HG02970 (cell line): ENCODE results near the gene DOCK10.

Experiments
- ATAC-seq: cut with Tn5 transposase; IDR thresholded peaks from one replicate; pipeline ENCODE4 v1.9.1; 2021; ENCODE audit warnings: mild to moderate bottlenecking, moderate library complexity, moderate number of reproducible peaks; ENCODE audit not compliant: unreplicated experiment, low FRiP score

Gene DOCK10

DNA sequence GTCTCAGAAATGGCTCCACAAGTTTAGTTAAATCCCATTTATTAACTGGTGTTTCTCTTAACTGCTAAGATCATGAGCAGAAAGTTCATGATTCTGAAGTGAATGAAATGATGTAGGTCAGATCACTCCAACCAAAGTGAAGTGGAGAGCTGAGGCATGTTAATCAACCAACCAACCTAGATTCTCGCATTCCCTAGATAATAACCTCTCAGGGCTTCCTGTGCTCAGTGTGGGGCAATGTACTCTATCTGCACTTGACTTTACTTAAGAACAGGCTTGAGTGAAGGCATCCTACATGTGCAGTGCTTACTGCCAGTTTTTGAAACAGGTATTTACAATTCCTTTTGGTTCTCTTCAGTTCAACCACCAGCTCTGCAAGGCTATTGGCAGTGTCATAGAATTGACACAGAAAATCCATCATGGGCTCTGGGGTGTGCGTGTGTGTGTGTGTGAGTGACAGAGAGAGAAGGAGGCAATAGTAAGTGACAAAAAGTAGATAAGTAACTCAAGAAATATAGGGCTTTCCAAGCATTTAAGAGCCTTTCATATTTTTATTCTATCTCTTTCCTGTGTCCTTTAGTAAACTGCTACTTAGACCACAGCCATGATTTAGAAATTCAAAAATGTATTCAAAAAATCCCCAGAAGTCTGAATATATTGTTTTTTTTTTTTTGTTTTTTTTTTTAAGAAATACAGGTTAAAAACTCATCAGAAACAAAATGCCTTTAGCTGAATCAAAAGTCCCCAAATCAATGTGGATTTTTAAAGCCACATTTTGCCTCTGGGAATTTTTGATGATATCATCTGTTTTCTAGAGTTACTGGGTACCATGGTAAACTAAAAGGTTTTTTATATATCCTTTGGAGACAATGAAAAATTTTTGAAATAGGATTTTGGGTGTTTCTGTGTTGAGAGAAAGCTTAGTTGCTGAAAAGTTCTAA lies 28.6 kb downstream of the DOCK10 start:
- no peak for ATAC-seq

DNA sequence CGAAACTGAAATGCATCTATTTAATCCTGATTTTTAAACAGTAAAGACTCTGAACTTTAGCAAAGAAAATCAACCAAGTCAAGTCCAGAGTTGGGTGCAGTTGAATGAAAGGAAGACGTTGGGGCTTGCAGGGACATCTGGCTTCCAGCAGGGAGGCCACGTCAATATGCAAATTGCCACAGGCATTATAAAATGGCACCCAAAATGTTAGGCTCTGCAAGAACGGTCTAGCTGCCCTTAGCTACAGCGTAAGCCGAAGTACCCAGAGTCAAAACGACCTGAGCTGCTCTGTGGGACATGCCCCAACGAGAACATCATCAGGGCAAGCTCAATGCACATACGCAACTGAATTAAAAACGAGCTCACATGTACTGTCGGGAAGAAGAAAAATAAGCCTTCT lies 30.7 kb downstream of the DOCK10 start:
- no peak for ATAC-seq

DNA sequence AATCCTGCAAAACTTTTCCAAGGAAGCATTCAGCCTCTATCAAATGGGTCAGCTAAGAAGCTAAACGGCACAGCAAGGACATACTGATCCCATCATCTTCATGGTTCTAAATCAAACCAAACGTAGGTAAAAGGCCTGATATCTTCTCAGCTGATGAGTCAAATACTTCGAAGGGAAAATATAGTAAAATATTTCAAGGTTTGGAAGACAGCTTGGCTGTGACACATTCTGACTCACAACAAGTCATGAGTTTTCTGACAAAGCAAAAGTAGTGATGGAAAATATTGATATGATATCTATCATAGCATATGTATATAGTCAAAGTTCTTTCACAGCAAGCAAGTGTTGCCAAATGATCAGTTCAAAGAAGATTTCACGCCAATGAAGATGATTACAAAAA lies 31.5 kb downstream of the DOCK10 start:
- no peak for ATAC-seq

- no peak for ATAC-seq
Observed at GRCh38 chr2:225009768-225010167, 32.5 kb downstream of the DOCK10 start.

DNA sequence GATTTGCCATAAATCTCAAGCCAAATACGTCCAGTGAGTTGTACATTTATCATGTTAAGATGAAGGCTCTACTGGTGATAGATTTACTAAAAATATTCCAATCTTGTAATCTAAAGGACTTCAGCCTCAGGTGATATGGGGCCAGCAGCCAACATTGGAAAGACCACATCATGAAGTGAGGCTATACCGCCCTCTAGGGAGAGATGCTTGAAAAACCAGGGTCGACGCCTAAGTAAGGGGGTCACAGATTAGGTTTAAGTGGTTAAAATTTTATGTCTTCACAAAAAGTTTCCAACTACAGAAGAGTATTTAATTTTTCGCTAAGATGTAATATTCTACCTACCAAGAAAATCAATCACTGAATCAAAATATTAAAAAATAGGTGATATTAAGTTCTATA lies 33.3 kb downstream of the DOCK10 start:
- no peak for ATAC-seq

DNA sequence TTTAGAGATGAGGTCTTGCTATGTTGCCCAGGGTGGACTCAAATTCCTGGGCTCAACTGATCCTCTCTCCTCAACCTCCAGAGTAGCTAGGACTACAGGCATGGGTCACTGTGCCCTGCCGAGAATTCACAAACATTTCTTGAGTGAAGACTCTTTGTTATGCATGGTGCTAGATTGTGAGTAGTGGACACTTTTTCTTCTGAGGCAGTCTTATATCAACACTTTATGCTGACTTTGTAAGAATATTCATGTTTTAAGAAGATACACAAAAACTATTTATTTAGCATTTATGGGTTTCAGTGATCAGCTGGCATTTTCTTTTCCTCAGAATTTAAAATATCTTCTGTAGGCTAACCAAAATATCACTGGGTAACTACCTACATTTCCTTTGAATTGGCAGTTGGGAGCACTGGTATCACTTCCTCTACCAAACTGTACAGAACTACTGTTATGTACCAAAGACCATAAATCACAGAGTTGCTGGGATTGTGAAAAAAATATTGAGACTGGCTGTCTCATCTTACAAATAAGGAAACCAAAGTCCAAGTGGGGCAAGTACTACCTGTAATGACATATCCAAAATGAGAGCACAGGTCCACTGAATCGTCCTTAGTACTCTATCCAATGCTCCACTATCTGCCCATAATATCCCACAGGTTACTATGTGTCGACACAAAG lies 34.0 kb downstream of the DOCK10 start:
- no peak for ATAC-seq

GRCh38 chr2:225006730-225007129 lies 35.5 kb downstream of the DOCK10 start:
- ATAC-seq, result no peak

- ATAC-seq, result no peak
Observed at GRCh38 chr2:225004597-225004996, 37.7 kb downstream of the DOCK10 start.

DNA sequence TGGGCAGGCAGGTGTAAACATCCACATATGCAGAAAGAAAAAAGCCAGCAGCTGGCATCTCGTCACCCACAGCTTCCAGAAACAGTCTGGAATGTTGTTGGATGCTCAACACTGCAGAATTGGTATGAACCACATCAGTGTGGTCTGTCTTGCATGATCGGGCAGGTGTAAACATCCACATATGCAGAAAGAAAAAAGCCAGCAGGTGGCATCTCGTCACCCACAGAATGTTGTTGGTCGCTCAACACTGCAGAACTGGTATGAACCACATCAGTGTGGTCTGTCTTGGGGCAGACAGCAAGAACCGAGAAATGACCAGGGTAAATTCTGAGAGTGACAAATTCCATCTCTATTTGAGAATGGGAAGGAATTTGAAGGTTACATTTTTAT lies 39.6 kb downstream of the DOCK10 start:
- ATAC-seq, result peak; percentile 88

- ATAC-seq, result peak; percentile 56
Observed at GRCh38 chr2:225002039-225002655, 40.1 kb downstream of the DOCK10 start.

DNA sequence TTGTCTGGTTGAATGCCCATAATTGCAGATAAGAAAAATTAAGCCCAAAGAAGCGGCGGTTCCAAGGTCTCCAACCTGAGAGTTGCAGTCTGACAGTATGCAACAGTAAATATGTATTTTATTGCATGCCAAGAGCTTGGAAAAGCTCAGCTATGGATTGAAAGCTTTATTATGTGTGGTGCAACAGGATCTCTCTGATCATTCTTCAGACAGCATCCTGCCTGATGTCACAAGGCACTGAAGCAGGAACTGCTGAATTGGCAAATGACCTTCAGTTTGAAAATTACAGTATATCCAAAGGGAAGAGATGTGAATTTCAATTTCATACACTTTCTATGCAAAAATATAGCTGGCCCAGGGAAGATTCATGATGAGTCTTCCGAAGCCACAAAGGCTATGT lies 42.5 kb downstream of the DOCK10 start:
- no peak for ATAC-seq

- ATAC-seq, result no peak
Observed at GRCh38 chr2:224999321-224999720, 42.9 kb downstream of the DOCK10 start.

DNA sequence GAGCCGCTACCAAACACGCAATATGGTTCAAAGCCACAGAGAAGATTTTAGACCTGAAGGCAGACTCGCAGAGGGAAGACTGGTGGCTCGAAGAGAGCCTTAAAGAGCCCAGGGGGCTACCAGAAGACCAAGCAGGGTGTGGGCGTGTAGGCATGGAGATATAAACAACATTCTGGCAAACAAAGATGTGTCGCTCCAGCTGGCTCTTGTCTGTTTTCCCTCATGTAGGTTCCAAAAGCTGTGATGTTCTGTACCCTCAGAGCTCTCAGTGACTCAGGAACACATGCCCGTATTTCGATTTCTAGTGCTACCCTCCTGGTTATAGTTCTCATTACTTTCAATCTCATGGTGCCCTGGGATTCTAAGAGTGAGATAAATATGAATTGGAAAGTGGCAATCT lies 44.5 kb downstream of the DOCK10 start:
- no peak for ATAC-seq

- ATAC-seq, result no peak
Observed at GRCh38 chr2:224995419-224995818, 46.8 kb downstream of the DOCK10 start.

DNA sequence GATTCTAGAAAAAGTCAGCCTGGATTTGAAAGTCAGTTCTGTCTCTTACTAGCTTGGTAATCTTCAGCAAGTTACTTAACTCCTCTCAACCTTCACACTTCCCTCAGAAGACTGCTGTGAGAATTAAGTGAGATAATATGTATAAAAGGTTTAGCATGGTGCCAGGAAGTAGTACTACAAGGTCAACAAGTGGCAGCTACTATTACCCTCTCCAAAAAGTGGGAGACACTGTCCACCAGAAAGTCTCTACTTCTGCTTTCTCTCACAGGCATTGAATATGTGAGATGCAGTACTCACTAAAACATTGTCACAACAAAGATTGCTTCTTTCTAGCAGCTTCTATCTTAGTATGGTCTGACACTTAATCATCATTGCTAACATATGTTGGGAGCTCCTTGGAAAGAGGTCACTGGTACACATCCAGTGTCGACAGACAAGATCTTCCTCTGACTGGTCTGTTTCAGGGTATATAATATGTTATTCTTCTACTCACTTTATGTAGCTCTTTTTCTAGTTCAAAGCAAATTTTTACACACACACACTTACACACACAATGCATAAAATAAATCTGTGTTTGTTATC lies 47.9 kb downstream of the DOCK10 start:
- ATAC-seq, result no peak

DNA sequence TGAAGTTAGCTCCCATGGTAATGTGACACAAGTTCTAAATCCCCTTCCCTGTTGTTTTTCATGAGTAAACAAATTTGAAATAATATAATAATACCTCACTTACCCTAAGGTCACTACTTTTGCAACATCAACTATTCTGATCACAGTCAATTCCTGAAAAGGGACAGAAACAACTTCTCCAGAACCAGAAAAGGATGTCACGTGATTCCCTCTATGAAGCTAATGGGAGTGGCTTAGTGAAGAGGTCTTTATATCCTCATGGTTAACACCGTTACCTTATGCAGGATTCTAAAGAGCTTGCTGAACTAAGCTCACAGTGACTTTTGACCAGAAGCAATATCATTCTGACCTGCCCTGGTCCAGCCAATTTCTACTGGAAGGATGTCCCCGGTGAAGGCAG lies 51.6 kb downstream of the DOCK10 start:
- no peak for ATAC-seq

DNA sequence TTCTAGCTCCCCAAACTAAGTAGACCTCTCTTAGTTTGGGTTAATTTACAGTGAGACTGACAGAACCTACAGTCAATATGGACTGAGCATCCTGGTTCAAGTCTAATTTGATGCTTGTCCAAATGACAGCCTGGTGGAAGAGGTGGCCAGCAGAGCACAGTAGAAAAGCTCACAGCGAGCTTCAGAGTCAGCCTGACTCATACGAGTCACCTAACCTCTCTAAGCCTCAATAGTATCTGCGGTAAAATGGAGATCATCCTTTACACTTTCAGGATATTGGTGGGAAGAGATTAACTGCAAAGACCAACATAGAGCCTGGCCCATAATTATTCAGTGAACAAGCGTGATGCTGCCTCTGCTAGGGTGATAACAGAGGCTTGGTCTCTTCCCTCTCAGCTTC lies 54.5 kb downstream of the DOCK10 start:
- ATAC-seq, result no peak

- no peak for ATAC-seq
Observed at GRCh38 chr2:224986477-224986876, 55.8 kb downstream of the DOCK10 start.

DNA sequence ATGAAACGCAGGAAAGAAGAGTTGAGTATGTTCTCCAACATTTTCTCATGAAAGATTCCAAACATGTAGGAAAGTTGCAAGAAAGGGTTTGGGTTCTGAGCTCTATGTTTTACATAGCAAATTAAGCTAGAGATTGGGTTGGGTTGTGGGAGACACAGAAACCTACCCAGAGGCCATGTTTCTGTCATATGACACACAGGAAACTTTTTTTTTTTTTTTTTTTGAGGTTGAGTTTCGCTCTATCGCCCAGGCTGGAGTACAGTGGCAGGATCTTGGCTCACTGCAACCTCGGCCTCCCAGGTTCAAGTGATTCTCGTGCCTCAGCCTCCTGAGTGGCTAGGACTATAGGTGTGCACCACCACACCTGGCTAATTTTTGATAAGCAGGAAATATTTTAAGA lies 57.6 kb downstream of the DOCK10 start:
- no peak for ATAC-seq

DNA sequence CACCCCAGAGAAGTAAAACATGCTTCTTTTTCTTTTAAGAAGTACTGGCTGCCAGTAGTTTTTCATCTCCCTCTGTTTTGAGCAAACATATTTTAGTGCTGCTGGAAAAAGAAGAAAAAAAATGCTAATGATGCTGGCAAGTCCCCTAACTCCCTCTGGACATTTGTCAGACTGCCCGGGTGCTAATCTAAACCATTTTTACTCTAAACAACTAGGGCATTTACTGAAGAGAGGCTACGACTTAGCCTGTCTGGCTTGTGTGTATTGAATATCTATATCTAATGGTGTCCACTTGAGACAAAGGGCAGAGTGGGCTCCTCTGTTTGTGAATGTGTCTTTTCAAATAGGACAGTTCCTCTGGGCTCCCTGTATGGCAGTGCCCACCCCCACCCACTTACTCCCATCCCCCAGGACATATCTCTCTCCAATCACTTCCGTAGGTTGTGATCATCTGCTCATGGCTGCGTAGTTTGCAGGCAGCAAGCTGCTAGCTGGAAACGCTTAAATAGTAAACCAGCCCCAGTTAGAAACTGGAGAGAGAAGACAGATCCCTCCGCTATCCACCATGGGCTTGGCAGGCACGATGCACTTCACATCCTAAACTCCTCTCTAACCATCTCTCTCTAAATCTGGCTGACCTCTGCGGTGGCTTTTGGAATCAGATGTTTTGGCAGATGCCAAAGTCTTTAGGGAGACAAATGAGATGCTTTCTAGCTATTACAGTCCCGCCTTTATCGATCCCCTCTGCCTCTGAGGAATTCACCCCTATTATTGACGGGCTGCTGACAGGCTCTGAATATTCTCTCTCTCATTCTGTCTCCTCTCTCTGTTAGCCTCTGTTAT lies 58.3 kb downstream of the DOCK10 start:
- ATAC-seq, result no peak
